HepG2 (cell line): ENCODE measurements around the gene TUBB8.

Experiments used
- ESRRA ChIP-seq: sonication (generic); formaldehyde crosslinking; IDR thresholded peaks from 2 replicates; pipeline ENCODE4 v1.5.1; 2020; ENCODE audit warnings: mild to moderate bottlenecking, low read depth, missing genetic modification reagents
- GABPA ChIP-seq, 2 experiments: IDR thresholded peaks; 2 replicates each; pipeline ENCODE4 v1.6.1; 2011 to 2016; ENCODE audit warnings: low read depth in 2 of 2, low read length in 1 of 2, missing biosample characterization in 1 of 2, missing genetic modification characterization in 1 of 2
- RBM39 ChIP-seq: fragments of 200-400 bp; formaldehyde crosslinking; IDR thresholded peaks from one replicate; pipeline ENCODE4 v1.6.1; 2018; ENCODE audit warnings: antibody characterized with exemption, mild to moderate bottlenecking, low read depth, low read length; ENCODE audit not compliant: poor library complexity, severe bottlenecking
- TF ChIP-seq, protein P1 (sequence below): sonication (generic); formaldehyde crosslinking; IDR thresholded peaks from 2 replicates; pipeline ENCODE4 v1.4.0; 2020; ENCODE audit warnings: mild to moderate bottlenecking, missing genetic modification reagents
- TF ChIP-seq, protein P2 (sequence below): sonication (generic); formaldehyde crosslinking; IDR thresholded peaks from 2 replicates; pipeline ENCODE4 v1.5.1; 2020; ENCODE audit warnings: mild to moderate bottlenecking, missing genetic modification reagents, moderate library complexity
- TF ChIP-seq, protein P3 (sequence below), 2 experiments: sonication (generic) in 1 of 2; formaldehyde crosslinking in 1 of 2; IDR thresholded peaks; 2 replicates each; pipeline versions ENCODE4 v1.4.0 to v1.6.1; 2018 to 2020; ENCODE audit warnings: missing genetic modification reagents in 2 of 2, borderline replicate concordance in 1 of 2, low read depth in 1 of 2, mild to moderate bottlenecking in 1 of 2, missing biosample characterization in 1 of 2

DNA sequence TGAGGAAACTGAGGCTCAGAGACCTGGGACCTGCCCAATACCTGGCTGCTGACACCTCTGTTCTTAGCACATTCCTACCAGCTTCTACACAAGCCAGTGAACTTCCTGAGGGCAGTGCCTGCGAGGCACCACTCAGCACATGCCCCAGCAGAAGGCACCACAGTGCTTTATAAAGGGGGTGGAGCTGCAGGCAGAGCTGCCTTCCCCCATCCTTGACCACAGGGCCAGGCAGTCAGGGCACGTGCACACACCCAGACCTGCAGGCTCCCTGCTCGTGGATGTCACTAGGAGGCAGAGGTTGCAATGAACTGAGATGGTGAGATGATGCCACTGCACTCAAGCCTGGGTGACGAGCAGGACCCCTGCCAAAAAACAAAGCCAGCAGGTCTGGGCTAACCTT lies 39.2 kb upstream of the TUBB8 start:
- TF ChIP-seq GABPA (IDR thresholded peaks at IDR 0.05; ENCODE audit: low read depth, low read length) = no peak
- TF ChIP-seq GABPA (CRISPR knock-in tag; IDR thresholded peaks at IDR 0.05; ENCODE audit: low read depth) = no peak
- TF ChIP-seq, protein P1, sequence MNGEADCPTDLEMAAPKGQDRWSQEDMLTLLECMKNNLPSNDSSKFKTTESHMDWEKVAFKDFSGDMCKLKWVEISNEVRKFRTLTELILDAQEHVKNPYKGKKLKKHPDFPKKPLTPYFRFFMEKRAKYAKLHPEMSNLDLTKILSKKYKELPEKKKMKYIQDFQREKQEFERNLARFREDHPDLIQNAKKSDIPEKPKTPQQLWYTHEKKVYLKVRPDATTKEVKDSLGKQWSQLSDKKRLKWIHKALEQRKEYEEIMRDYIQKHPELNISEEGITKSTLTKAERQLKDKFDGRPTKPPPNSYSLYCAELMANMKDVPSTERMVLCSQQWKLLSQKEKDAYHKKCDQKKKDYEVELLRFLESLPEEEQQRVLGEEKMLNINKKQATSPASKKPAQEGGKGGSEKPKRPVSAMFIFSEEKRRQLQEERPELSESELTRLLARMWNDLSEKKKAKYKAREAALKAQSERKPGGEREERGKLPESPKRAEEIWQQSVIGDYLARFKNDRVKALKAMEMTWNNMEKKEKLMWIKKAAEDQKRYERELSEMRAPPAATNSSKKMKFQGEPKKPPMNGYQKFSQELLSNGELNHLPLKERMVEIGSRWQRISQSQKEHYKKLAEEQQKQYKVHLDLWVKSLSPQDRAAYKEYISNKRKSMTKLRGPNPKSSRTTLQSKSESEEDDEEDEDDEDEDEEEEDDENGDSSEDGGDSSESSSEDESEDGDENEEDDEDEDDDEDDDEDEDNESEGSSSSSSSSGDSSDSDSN (CRISPR knock-in tag) = no peak
- TF ChIP-seq ESRRA (CRISPR knock-in tag) = no peak
- TF ChIP-seq, protein P2, sequence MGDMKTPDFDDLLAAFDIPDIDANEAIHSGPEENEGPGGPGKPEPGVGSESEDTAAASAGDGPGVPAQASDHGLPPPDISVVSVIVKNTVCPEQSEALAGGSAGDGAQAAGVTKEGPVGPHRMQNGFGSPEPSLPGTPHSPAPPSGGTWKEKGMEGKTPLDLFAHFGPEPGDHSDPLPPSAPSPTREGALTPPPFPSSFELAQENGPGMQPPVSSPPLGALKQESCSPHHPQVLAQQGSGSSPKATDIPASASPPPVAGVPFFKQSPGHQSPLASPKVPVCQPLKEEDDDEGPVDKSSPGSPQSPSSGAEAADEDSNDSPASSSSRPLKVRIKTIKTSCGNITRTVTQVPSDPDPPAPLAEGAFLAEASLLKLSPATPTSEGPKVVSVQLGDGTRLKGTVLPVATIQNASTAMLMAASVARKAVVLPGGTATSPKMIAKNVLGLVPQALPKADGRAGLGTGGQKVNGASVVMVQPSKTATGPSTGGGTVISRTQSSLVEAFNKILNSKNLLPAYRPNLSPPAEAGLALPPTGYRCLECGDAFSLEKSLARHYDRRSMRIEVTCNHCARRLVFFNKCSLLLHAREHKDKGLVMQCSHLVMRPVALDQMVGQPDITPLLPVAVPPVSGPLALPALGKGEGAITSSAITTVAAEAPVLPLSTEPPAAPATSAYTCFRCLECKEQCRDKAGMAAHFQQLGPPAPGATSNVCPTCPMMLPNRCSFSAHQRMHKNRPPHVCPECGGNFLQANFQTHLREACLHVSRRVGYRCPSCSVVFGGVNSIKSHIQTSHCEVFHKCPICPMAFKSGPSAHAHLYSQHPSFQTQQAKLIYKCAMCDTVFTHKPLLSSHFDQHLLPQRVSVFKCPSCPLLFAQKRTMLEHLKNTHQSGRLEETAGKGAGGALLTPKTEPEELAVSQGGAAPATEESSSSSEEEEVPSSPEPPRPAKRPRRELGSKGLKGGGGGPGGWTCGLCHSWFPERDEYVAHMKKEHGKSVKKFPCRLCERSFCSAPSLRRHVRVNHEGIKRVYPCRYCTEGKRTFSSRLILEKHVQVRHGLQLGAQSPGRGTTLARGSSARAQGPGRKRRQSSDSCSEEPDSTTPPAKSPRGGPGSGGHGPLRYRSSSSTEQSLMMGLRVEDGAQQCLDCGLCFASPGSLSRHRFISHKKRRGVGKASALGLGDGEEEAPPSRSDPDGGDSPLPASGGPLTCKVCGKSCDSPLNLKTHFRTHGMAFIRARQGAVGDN (CRISPR knock-in tag) = peak; percentile 32
- no peak for TF ChIP-seq RBM39
- TF ChIP-seq, protein P3, sequence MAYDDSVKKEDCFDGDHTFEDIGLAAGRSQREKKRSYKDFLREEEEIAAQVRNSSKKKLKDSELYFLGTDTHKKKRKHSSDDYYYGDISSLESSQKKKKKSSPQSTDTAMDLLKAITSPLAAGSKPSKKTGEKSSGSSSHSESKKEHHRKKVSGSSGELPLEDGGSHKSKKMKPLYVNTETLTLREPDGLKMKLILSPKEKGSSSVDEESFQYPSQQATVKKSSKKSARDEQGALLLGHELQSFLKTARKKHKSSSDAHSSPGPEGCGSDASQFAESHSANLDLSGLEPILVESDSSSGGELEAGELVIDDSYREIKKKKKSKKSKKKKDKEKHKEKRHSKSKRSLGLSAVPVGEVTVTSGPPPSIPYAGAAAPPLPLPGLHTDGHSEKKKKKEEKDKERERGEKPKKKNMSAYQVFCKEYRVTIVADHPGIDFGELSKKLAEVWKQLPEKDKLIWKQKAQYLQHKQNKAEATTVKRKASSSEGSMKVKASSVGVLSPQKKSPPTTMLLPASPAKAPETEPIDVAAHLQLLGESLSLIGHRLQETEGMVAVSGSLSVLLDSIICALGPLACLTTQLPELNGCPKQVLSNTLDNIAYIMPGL (CRISPR knock-in tag; IDR thresholded peaks at IDR 0.05; ENCODE audit: borderline replicate concordance in 1 of 2, low read depth in 1 of 2) = no peak
